NOMO-1 treated with DMSO at 0.1 percent for 48 hours (cell line): ENCODE results near the gene MT1M.
"Not testable (repeated sequence)": the region's sequence is repeated elsewhere in the genome, so short reads cannot be mapped to it uniquely, and the experiment has no call there.

Source experiments
- DNase-seq: peaks from one replicate; lab custom pipeline; 2025; ENCODE audit not compliant: unreplicated experiment; lab: John Stamatoyannopoulos, UW

Gene MT1M

DNA sequence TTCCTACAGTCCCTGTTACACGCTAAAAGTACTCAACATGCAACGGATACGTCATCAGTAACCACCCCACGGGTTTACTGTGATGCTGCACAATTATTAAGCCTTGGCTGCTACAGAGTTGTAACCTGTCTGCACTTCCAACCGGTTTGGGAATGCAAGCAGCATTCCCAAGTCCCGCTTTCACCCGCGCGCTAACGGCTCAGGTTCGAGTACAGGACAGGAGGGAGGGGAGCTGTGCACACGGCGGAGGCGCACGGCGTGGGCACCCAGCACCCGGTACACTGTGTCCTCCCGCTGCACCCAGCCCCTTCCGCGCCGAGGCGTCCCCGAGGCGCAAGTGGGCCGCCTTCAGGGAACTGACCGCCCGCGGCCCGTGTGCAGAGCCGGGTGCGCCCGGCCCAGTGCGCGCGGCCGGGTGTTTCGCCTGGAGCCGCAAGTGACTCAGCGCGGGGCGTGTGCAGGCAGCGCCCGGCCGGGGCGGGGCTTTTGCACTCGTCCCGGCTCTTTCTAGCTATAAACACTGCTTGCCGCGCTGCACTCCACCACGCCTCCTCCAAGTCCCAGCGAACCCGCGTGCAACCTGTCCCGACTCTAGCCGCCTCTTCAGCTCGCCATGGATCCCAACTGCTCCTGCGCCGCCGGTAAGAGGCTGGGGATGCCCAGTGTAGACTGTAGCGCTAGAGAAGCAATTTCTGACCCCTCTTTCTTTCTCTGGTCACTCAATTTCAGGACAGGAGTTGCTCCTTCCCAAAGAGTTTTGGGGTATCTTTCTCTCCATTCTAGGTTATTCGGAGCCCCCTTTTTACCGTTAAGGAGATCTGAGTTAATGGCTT lies 24.2 kb upstream of the MT1M start, which contains the start of gene MT2A:
TSS of gene MT2A (plus strand) at position 542 of the 833 bp plus-strand sequence. CDS start at position 614, 72 bp downstream.
- peak; percentile 98 for DNase-seq

DNA sequence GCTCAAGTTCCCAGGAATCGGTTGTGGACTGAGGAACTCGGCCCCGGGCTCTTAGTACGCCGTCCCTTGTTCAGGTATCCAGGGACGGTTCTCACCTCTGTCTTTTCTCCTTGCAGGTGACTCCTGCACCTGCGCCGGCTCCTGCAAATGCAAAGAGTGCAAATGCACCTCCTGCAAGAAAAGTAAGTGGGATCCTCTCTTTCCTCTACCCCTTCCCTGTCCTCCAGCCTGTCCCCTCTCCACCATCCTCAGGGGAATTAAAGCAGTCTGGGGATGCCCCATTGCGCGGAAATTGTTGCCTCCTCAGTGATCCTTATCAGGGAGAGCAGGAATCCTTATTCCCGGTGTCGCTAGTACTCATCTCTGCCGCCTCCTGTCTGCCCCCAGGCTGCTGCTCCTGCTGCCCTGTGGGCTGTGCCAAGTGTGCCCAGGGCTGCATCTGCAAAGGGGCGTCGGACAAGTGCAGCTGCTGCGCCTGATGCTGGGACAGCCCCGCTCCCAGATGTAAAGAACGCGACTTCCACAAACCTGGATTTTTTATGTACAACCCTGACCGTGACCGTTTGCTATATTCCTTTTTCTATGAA lies 23.5 kb upstream of the MT1M start:
- DNase-seq: no peak

DNA sequence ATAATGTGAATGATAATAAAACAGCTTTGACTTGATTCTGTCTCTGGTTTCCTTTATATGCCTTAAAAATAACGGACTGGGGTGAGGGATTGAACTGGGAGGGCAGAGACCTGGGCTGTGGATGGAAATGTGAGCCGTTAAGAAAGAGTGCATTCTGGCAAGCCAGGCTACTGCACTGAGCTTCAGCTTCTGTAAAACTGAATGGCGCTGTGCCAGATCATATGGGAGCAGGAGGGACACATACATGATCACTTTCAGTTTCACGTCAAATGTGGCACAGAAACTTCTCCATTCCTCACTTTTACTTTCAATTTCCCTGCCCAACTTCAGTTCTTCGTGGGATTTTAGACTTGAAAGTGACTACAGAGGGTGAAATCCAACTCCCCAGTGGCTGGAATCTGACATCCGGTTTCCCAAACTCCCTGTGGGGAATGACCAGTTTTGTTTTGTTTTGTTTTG lies 23.0 kb upstream of the MT1M start:
- peak; percentile 96 for DNase-seq

DNA sequence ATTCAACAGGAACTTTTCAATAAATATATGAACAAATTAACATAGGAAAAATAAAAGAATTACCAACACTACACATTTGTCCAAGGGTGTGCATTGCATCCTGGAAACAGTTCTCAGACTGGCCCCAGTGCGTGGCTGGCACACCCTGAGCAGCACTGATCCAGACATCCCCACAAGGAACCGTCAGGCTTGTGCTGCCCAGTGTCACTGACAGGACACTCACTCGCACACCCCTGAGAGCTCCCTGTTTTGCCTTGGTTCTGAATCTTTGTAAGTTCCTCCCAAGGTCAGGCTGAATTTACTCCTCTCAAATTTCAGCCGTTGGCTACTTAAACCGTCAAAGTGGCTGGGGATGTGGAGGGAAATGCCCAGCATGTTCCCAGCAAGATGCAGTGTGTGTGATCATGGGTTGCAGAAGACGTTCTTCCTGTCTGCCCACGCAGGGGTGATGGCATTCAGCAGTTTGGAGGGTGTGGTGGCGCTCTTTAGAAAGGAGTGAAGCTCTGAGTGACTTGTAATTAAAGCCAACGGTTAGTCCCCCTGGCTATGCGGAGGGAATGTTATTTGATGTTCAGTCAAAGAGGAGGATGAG lies 22.3 kb upstream of the MT1M start:
- DNase-seq: peak; percentile 51

DNA sequence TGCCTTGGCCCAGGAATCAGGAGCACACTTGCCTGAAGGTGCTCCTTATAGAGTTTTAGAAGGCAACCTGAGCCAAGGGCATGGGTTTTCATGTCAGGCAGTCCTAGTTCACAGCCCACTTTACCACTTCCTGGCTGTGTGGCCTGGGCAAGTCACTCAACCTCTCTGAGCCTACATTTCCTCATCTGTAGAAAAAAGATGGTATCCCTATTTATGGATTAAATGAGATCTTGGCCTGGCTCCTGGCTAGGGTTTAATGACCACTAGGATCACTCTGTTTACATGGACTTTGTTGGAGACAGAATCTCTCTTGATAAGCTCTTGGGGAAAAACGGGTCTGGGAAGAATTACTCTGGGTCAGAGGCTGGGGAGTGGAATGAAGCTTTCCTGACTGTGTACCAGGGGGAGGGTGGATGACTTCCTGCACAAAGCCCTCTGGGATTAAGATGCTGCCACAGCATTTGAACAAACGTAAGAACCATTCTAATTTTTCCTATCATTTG lies 21.8 kb upstream of the MT1M start:
- DNase-seq: no peak

DNA sequence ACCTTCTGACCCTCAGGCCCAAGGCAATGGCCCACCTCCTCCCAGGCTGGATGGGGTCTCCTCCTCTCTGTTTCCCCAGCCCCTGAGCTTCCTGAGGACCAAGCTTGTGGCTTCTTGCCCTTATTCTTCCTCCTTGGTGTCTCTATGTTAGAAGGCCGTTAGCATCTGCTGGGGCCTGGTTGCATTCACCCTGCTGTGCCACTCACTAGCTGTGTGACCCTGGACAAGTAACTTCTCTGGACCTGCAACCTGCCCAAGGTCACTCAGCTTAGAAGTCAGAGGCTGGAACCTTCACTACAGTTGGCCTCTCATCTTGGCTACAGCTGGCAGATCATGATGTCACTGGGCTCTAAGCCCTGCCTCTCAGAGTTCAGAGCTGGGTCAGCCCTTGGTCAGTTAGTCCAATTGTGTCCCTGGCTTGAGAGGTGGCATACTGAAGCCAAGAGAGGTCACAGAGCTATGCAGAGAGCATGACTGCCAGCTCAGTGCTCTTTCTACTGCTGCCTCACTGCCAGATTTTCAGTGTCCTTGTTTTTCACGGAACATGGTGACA lies 21.1 kb upstream of the MT1M start:
- DNase-seq: no peak

DNA sequence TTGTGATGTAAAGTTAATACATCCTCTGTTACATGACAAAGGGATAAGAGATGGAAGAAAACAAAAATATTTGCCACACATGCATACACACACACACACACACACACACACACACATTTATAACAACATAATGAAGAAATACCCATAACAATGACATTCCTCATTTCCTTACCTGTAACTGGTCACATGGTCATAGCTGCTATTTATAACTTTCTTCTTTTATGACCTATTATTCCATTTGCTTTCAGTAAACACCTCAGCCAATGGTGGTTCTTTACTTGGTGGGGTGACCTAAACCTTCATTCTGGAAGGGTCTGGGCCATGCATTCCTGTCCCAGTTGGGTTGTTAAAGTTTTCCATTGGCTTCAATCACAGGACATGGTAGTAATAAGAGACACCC lies 18.8 kb upstream of the MT1M start:
- DNase-seq: no peak

DNA sequence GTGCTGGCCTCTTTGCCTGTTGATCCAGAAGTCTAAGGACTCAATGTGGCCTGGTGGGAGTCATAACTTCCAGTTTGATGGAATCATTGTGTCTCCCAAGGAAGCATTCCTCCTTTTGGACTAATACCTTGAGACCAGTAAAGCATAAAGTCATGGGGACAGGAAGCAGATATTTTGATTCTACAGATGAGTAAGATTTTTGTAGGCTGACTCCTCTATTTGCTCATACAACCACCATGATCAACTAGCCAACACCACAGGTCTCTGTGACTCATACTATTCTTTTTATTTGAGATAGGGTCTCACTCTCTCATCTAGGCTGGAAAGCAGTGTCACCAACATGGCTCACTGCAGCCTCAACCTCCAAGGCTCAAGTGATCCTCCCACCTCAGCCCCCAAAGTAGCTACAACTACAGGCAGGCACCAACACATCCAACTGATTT lies 17.9 kb upstream of the MT1M start:
- no peak for DNase-seq

DNA sequence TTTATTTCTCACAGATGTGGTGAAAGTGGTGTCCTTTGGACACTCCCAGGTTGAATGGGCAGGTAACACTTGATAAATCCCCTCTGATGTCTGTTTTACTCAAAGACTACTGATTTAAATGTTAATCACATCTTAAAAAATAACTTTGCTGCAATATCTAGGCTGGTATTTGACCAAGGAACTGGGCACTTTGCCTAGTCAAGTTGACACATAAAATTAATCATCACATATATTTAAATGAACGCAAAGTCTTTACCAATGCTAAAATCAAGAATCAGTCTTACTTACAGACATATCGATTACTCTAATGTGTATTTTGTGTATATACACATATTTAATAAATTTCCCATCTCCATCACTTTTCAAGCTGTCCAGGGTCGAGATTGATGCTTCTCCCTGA lies 17.1 kb upstream of the MT1M start:
- DNase-seq: no peak

DNA sequence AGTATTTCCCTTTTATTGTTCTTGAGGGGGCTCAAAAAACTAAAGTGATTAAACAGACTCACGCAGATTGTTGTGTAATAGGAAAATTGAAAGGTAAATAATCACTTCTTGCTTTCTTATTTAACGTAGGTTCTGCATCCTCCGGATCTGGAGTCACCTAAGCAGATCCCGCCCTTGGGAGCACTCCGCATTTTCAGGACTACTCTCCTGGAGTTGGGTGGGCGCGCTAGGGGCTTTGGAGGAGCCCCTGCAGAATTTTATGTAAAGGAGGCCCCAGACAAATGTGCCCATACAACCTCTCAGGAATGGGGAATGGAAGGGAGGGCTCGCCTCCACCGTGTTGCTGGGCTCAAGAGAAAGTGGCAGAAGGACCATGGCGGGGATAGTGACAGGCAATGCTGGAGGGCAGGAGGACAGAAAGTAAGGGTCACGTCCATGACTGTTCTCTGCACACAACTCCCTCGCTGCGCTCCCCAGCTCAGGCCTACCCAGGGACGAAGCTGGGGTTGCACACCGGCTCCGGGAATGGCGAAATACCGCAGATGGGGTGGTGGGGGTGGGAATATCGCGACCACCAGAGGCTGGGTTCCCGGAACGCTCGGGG lies 15.7 kb upstream of the MT1M start:
- DNase-seq: no peak

DNA sequence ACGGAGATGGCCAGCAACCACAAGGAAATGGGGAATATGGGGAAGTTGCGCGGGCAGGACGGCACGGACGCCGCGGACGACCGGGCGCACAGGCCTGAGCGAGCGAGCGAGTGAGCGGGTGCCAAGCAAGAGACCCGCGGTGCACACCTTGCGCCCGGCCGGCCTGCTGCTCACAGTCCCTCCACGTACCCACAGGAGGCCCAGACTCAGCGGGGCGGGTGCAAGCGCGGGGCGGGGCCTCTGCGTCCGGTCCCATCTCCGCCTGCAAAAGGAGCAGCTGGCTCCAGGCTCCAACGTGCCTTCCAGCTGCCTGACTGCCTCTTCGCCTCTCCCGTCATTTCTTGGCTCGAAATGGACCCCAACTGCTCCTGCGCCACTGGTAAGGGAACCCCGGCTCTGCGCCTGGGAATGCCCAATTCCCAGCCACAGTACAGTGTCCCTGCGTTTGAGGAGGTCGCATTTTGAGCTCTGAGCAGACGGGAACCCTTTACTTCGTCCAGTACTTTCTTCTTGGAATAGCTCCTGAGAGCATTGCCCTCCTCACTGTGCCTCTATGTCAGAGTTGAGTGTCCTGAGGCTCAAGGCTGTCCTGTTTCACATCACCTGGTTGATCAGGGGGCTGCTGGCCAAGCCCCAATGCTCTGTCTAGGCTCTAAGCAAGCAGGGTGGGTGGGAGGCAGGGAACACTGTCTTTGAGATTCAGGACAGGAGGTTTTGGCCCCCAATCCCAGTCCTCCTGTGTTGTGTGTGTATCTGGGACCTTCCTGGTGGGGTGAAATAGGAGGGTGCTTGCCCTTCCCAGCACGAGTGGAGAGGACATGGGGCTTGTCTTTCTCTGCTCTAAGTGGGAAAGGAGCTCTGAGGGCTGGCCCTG lies 15.0 kb upstream of the MT1M start:
- DNase-seq: peak; percentile 26

DNA sequence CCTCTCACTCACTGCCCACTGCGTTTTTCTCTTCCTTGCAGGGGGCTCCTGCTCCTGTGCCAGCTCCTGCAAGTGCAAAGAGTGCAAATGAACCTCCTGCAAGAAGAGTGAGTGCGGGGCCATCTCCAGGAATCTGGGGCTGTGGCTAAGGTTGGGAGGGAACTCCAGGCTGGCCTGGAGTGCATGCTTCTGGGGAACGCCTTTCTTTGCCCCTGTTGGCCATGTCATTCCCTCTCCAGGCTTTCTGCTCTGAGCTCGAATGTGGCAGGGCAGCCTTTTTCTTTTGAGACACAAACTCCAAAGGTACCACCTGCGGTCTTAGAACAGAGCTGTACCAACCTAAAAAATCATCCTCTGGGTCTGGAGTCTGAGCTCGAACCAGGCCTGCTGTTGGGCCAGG lies 14.3 kb upstream of the MT1M start:
- no peak for DNase-seq

DNA sequence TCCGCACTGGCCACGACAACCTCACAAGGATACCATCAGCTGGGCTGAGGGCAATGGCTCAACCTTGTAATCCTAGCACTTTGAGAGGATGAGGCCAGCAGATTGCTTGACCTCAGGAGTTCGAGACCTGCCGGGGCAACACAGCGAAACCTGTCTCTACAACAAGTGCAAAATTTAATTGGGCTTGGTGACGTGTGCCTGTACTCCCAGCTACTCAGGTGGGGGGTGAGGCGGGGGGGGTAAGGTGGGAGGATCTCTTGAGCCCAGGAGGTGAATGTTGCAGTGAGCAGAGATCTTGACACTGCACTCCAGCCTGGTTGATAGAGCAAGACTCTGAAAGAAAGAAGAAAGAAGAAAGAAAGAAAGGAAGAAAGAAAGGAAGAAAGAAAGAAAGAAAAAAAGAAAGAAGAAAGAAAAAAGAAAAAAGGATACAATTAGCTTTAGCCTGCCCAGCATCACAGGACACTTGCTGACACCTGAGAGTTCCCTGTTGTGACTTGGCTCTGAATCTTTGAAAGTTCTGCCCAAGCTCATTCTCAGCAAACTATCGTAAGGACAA lies 12.0 kb upstream of the MT1M start:
- DNase-seq: no peak

DNA sequence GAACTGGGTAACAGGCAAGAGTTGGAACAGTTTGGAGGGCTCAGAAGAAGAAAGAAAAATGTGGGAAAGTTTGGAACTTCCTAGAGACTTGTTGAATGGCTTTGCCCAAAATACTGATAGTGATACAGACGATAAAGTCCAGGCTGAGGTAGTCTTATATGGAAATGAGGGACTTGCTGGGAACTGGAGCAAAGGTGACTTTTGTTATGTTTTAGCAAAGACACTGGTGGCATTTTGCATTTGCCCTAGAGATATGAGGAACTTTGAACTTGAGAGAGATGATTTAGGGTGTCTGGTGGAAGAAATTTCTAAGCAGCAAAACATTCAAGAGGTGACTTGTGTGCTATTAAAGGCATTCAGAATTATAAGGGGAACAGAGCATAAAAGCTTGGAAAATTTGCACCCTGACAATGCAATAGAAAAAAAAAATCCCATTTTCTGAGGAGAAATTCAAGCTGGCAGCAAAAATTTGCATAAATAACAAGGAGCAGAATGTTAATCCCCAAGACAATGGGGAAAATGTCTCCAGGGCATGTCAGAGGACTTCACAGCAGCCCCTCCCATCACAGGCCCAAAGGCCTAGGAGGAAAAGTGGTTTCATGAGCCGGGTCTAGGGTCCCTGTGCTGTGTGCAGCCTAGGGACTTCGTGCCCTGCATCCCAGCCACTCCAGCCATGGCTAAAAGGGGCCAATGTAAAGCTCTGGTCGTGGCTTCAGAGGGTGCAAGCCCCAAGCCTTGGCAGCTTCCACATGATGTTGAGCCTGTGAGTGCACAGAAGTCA lies 10.6 kb upstream of the MT1M start:
- not testable (repeated sequence) for DNase-seq

DNA sequence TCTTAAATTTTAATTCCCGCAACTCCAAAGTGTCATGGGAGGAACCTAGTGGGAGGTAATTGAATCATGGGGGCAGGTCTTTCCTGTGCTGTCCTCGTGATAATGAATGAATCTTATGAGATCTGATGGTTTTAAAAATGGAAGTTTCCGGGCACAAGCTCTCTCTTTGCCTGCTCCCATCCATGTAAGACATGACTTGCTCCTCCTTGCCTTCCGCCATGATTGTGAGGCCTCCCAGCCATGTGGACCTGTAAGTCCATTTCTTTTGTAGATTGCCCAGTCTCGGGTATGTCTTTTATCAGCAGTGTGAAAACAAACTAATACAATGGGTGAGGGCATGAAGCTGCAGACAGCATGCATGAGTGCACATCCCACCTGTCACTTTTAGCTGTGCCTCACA lies 9.3 kb upstream of the MT1M start:
- not testable (repeated sequence) for DNase-seq

DNA sequence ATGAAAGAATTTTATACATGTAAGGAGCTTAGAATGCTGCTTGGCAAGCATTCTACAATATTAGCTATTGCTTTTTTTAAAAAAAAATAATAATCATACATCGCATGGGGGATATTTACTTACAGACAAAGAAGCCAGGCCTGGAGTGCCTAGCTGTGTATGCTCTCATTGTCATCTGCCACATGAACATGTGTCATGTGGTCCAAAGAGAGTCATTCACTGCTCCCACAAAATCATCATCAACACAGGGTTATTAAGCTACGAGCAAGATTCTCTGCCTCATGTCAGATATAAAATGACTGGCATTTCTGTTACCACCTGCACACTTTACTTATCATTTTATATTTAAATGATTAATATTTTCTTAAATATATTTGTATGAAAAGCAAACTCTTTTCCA lies 8.8 kb upstream of the MT1M start:
- DNase-seq: no peak

DNA sequence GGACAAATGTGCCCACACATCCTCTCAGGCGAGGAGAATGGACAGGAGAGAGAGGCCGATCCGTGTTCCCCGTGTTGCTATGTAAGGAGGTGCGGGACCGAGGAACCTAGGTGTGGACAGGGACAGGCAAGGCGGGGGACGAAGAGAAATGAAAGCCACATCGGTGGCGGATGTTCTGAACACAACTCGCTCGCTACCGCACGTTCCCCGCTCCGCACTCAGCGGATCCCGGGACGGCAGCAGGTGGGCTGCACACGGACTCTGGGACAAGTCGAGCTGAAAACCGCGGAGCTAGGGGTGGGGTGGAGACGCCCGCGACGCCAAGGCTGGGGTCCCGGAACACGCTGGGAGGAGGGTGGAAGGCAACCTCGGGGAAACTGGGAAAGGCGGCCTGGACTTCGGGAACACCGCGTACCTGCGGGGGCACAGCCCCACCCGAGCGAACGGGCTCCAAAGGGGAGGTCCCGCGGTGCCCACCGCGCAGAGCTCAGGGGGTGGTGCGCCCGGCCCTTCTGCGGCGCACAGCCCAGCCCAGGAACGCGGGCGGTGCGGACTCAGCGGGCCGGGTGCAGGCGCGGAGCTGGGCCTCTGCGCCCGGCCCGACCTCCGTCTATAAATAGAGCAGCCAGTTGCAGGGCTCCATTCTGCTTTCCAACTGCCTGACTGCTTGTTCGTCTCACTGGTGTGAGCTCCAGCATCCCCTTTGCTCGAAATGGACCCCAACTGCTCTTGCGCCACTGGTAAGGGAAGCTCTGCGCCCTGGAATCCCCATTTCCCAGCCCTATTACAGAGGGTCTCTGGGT lies 7.1 kb upstream of the MT1M start, which contains the start of gene MT1E:
TSS of gene MT1E (plus strand) at position 642 of the 803 bp plus-strand sequence. CDS start at position 713, 71 bp downstream.
- DNase-seq: peak; percentile 87
